A549 treated with AZD2906 at 1 μM for 4 hours (cell line): ENCODE data around the gene OR5M8. TPM values are rescaled to one million over a fixed set of nuclear protein-coding genes. Genes with fewer than 3 reads are reported as not detected.

ENCODE experiments used
- total RNA-seq: library from RNA; stranded (reverse); fragments of 200-300 nt; extraction: Qiagen RNA extraction; gene quantifications from 5 replicates; pipeline ENCODE4 v1.2.3, GENCODE V29; 2022

Gene OR5M8
- not detected in 5 replicates for total RNA-seq

DNA sequence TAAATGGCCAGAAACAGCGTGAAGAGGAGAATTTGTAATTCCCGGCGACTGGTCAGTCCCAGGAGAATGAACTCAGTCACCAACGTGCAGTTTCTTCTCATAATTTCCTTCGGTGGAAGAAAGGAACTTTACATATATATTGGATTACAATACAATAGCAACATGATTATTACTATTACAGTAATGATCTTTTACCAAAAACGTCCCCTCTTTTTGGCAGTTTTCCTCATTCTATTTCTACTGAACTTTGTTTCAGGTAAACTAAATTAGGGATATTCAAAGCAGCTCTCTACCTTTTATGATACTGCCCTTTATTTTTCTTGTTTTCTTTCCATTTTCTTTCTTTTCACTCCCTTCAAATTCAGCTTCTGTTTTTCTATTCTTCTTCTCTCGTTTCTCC is at the start of gene OR5M8:
OR5M8 (minus strand) TSS at position 101 of the 400 bp plus-strand sequence; CDS start at position 101, 0 bp downstream.

DNA sequence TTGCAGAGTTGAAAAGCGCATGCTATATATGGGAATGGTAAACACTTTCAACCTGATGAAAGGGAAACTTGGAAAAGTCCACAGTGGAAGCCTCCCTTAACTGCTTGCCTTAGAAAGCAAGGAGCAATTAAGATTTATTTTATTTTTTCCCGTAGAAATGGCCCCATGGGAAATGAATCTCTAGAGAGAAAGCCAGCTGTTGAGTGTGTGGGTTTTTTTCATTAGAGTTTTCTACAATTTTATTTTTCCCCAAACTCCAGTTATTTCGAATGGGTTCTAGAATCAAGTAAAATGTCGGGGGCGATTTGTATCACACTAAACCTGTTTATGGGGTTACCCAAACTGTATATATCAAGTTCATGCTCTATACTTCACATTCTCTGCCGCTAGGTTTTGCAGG is 17.9 kb downstream of the OR5M8 start, which contains the start of gene OR5M3:
OR5M3 (minus strand) TSS at position 101 of the 400 bp plus-strand sequence. CDS start 2,855 bp downstream, outside the sequence.

Other genes starting within 250 kb of the OR5M8 start
- gene OR5T3, start 239.1 kb downstream of the OR5M8 start, total RNA-seq: not detected in 5 replicates
- gene OR5T1, start 217.2 kb downstream of the OR5M8 start, total RNA-seq: not detected in 5 replicates
- gene OR8H1, start 199.1 kb downstream of the OR5M8 start, total RNA-seq: not detected in 5 replicates
- not detected in 5 replicates for gene OR8K3, start 176.2 kb downstream of the OR5M8 start, total RNA-seq
- not detected in 5 replicates for gene OR8K1, start 145.3 kb downstream of the OR5M8 start, total RNA-seq
- gene OR8J1, start 137.1 kb downstream of the OR5M8 start, total RNA-seq: not detected in 5 replicates
- gene OR8U1, start 115.7 kb downstream of the OR5M8 start, total RNA-seq: not detected in 5 replicates
- not detected in 5 replicates for gene OR5AL1, start 78.7 kb downstream of the OR5M8 start, total RNA-seq
- not detected in 5 replicates for gene OR5M3, start 18.0 kb downstream of the OR5M8 start, total RNA-seq
- gene OR5M11, start 51.9 kb upstream of the OR5M8 start, total RNA-seq: not detected in 5 replicates
- gene OR5M10, start 86.4 kb upstream of the OR5M8 start, total RNA-seq: not detected in 5 replicates
- not detected in 5 replicates for gene OR5M1, start 123.5 kb upstream of the OR5M8 start, total RNA-seq
- not detected in 5 replicates for gene OR5AP2, start 151.1 kb upstream of the OR5M8 start, total RNA-seq
- gene OR5AR1, start 172.3 kb upstream of the OR5M8 start, total RNA-seq: not detected in 5 replicates
- gene OR9G1, start 207.7 kb upstream of the OR5M8 start, total RNA-seq: not detected in 5 replicates